HCT116 (cell line): ENCODE measurements around the gene CFAP61. TPM values are rescaled to one million over a fixed set of nuclear protein-coding genes. Genes with fewer than 3 reads are reported as not detected.

Experiments used
- ATAC-seq: fragments of 200-7000 bp; cut with Tn5 transposase; 2 replicates; pipeline ENCODE4 v1.9.1; 2020; ENCODE audit warnings: mild to moderate bottlenecking, moderate library complexity
- BruUV-seq: library from RNA; stranded (reverse); fragments of 400-500 nt; replicated peaks from 2 replicates; lab custom pipeline; 2021; lab: Mats Ljungman, UMichigan
- CTCF ChIA-PET: fragments of 300-600 bp; sonication (Branson Sonifier 250); formaldehyde crosslinking; loops from one replicate; lab custom pipeline; 2021; ENCODE audit warnings: antibody characterized with exemption; lab: Charles Lee
- POLR2A ChIA-PET: fragments of 300-600, 350-600 bp; sonication (Branson Sonifier 250); formaldehyde crosslinking; loops from one replicate; lab custom pipeline; 2021; ENCODE audit warnings: antibody characterized with exemption; lab: Charles Lee
- RAD21 ChIA-PET, 2 experiments: fragments of 300-600 bp; sonication (Branson Sonifier 250); formaldehyde crosslinking; loops; one replicate each; lab custom pipeline; 2023; ENCODE audit warnings: low total read pairs in 2 of 2; ENCODE audit not compliant: uncharacterized antibody in 2 of 2, unreplicated experiment in 2 of 2, low non-redundant PET in 1 of 2; lab: Charles Lee
- DNase-seq: peaks from one replicate; pipeline ENCODE4 v3.0.0-alpha.2; 2010; ENCODE audit warnings: low read depth, low spot score
- H2AFZ ChIP-seq: fragments of 200-600 bp; shearing (Covaris generic), sonication (generic); 2 replicates; pipeline ENCODE4 v1.6.1; 2017; ENCODE audit warnings: low read depth, mixed run types, mixed read lengths, antibody characterized with exemption, low read length; ENCODE audit not compliant: poor library complexity, severe bottlenecking
- H3K27ac ChIP-seq: 2 replicates; pipeline ENCODE4 v1.5.1; 2012; ENCODE audit warnings: low read depth, low read length
- H3K27me3 ChIP-seq: fragments of 200-600 bp; sonication (generic); 2 replicates; pipeline ENCODE4 v1.6.1; 2016; ENCODE audit warnings: mixed run types, low read length, mixed read lengths; ENCODE audit not compliant: insufficient read depth
- H3K36me3 ChIP-seq, 2 experiments: fragments of 200-500 bp in 1 of 2; fragments of 200-600 bp in 1 of 2; sonication (Bioruptor generic) in 1 of 2; sonication (generic) in 1 of 2; 2 replicates each; pipeline versions ENCODE4 v1.5.1 to v1.6.1; 2014 to 2016; ENCODE audit warnings: low read length in 2 of 2, inconsistent platforms in 1 of 2, mixed read lengths in 1 of 2, mixed run types in 1 of 2; ENCODE audit not compliant: insufficient read depth in 2 of 2, control insufficient read depth in 1 of 2
- H3K4me1 ChIP-seq, 2 experiments: fragments of 200-600 bp in 1 of 2; sonication (generic) in 1 of 2; 2 replicates each; pipeline versions ENCODE4 v1.5.1 to v1.6.1; 2012 to 2017; ENCODE audit warnings: low read length in 2 of 2, inconsistent platforms in 1 of 2, mild to moderate bottlenecking in 1 of 2, mixed read lengths in 1 of 2, mixed run types in 1 of 2, moderate library complexity in 1 of 2; ENCODE audit not compliant: insufficient read depth in 2 of 2, control insufficient read depth in 1 of 2
- H3K4me2 ChIP-seq: fragments of 200-600 bp; sonication (generic); 2 replicates; pipeline ENCODE4 v1.6.1; 2017; ENCODE audit warnings: mixed run types, low read length, mixed read lengths
- H3K4me3 ChIP-seq, 2 experiments: fragments of 200-600 bp in 1 of 2; sonication (generic) in 1 of 2; replicated peaks in 1 of 2; 2 replicates each; pipeline ENCODE4 v1.5.1; 2011 to 2016; ENCODE audit warnings: low read length in 2 of 2, control low read depth in 1 of 2, low read depth in 1 of 2, mild to moderate bottlenecking in 1 of 2, mixed read lengths in 1 of 2, mixed run types in 1 of 2
- H3K79me2 ChIP-seq: fragments of 200-600 bp; sonication (generic); 2 replicates; pipeline ENCODE4 v1.6.1; 2017; ENCODE audit warnings: mild to moderate bottlenecking, mixed run types, low read length, moderate library complexity, mixed read lengths; ENCODE audit not compliant: insufficient read depth
- H3K9ac ChIP-seq: fragments of 200-600 bp; sonication (generic); 2 replicates; pipeline ENCODE4 v1.6.1; 2016; ENCODE audit warnings: low read length, mixed read lengths
- H3K9me2 ChIP-seq: fragments of 200-600 bp; sonication (generic), shearing (Covaris generic); 2 replicates; pipeline ENCODE4 v1.6.1; 2017; ENCODE audit warnings: mixed run types, mild to moderate bottlenecking, moderate library complexity; ENCODE audit not compliant: insufficient read depth
- H3K9me3 ChIP-seq, 2 experiments: fragments of 200-500 bp in 1 of 2; fragments of 200-600 bp in 1 of 2; sonication (Bioruptor generic) in 1 of 2; sonication (generic) in 1 of 2; 2 replicates each; pipeline ENCODE4 v1.6.1; 2014 to 2017; ENCODE audit warnings: low read length in 2 of 2, mixed read lengths in 2 of 2, inconsistent platforms in 1 of 2, low read depth in 1 of 2, mild to moderate bottlenecking in 1 of 2, mixed run types in 1 of 2, moderate library complexity in 1 of 2; ENCODE audit not compliant: control insufficient read depth in 1 of 2, insufficient read depth in 1 of 2
- H4K20me1 ChIP-seq: fragments of 200-600 bp; sonication (generic), shearing (Covaris generic); 2 replicates; pipeline ENCODE4 v1.6.1; 2017; ENCODE audit warnings: mixed run types, mild to moderate bottlenecking, moderate library complexity; ENCODE audit not compliant: insufficient read depth
- CEBPB ChIP-seq: IDR thresholded peaks from 2 replicates; pipeline ENCODE4 v1.6.1; 2012; ENCODE audit warnings: low read depth
- CTCF ChIP-seq, 3 experiments: fragments of 200-600 bp in 1 of 3; sonication (generic) in 1 of 3; IDR thresholded peaks in 2 of 3; conservative IDR thresholded peaks in 1 of 3; 2 replicates each; pipeline ENCODE4 v1.5.1; 2012 to 2017; ENCODE audit warnings: low read depth in 2 of 3, low read length in 2 of 3, antibody characterized with exemption in 1 of 3, borderline replicate concordance in 1 of 3, control low read depth in 1 of 3, mild to moderate bottlenecking in 1 of 3, mixed read lengths in 1 of 3, mixed run types in 1 of 3, moderate library complexity in 1 of 3; ENCODE audit not compliant: insufficient read depth in 1 of 3
- EGR1 ChIP-seq: IDR thresholded peaks from 2 replicates; pipeline ENCODE4 v1.6.1; 2012; ENCODE audit warnings: low read depth
- ELF1 ChIP-seq: IDR thresholded peaks from 2 replicates; pipeline ENCODE4 v1.6.1; 2012; ENCODE audit warnings: low read depth, borderline replicate concordance
- EZH2 ChIP-seq: fragments of 200-600 bp; sonication (generic); IDR thresholded peaks from 2 replicates; pipeline ENCODE4 v1.6.1; 2017; ENCODE audit warnings: antibody characterized with exemption, mixed run types
- EZH2phosphoT487 ChIP-seq: fragments of 200-600 bp; IDR thresholded peaks from 2 replicates; pipeline ENCODE4 v1.6.1; 2018; ENCODE audit warnings: antibody characterized with exemption, borderline replicate concordance
- RAD21 ChIP-seq: IDR thresholded peaks from 2 replicates; pipeline ENCODE4 v1.6.1; 2012; ENCODE audit warnings: low read depth, mild to moderate bottlenecking
- SP1 ChIP-seq: IDR thresholded peaks from 2 replicates; pipeline ENCODE4 v1.6.1; 2012; ENCODE audit warnings: low read depth
- TCF7L2 ChIP-seq: IDR thresholded peaks from 2 replicates; pipeline ENCODE4 v1.7.0; 2011; ENCODE audit warnings: borderline replicate concordance, inconsistent platforms; ENCODE audit not compliant: insufficient read depth, insufficient read length; ENCODE audit errors: extremely low read depth
- ZBTB33 ChIP-seq: IDR thresholded peaks from 2 replicates; pipeline ENCODE4 v1.6.1; 2011; ENCODE audit warnings: mild to moderate bottlenecking, low read length, moderate library complexity; ENCODE audit not compliant: insufficient replicate concordance; ENCODE audit errors: extremely low read depth
- ZFX ChIP-seq: fragments of 450-650 bp; IDR thresholded peaks from 2 replicates; pipeline ENCODE4 v1.6.1; 2017
- ZNF274 ChIP-seq: fragments of 200-500 bp; sonication (Bioruptor generic); IDR thresholded peaks from 2 replicates; pipeline ENCODE4 v1.6.1; 2014; ENCODE audit warnings: mild to moderate bottlenecking, low read depth, low read length, inconsistent platforms
- intact Hi-C: fragments of 100-400 bp; cut with micrococcal nuclease; formaldehyde crosslinking; loops from 2 replicates; pipeline ENCODE4 v1.10.0; 2022
- total RNA-seq: library from RNA; stranded (reverse); gene quantifications from one replicate; pipeline ENCODE4 v1.2.1, GENCODE V29; 2021; ENCODE audit not compliant: unreplicated experiment

Gene CFAP61
- total RNA-seq, 1 experiment from 2014 or later = 1.7 TPM

DNA sequence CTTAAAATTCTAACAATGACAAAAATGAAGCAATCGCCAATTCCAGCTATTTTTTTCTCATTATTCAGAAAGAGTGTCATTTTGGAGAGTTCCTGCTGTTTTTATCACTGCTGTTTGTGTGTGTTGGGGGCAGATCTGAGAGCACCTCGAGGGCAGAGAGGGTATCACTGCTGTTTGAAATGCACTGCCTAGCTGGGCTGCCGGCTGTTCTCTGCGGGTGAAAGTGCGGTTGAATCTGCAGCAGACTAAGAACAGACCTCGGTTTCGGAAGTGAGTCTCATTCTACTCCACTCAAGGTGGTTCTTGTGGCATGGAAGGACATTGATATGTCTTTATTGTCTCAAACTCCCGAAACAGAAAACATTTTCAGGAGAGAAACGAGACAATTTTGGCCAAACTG lies 333.9 kb downstream of the CFAP61 start:
- no TSS peak for BruUV-seq
- Histone ChIP-seq H3K4me1 (no peaks in the 10 kb centered on the region), H3K9me3 (no peaks in the 10 kb centered on the region), H3K27me3 (peaks cover 7% of the 10 kb centered on the region), H3K79me2 (no peaks in the 10 kb centered on the region), H3K36me3 (no peaks in the 10 kb centered on the region), H3K4me2 (no peak overlapping the region), H2AFZ (no peak overlapping the region)
- DNase-seq = no peak
- no peak for TF ChIP-seq TCF7L2
- TF ChIP-seq RAD21 = no peak
- TF ChIP-seq EZH2 = no peak
- no peak for TF ChIP-seq ZFX
- TF ChIP-seq ELF1 = no peak
- TF ChIP-seq EGR1 = no peak
- no peak for TF ChIP-seq CEBPB
- TF ChIP-seq EZH2phosphoT487 = no peak
- TF ChIP-seq SP1 = no peak
- no peak for TF ChIP-seq ZNF274
- no peak for TF ChIP-seq ZBTB33
- no peak for TF ChIP-seq CTCF (IDR thresholded peaks at IDR 0.05 in 2 of 3, conservative IDR thresholded peaks at IDR 0.05 in 1 of 3; ENCODE audit: borderline replicate concordance in 1 of 3, insufficient read depth in 1 of 3, low read depth in 2 of 3, low read length in 2 of 3)
- TF ChIP-seq, all 23 proteins: peak for 0
- Histone ChIP-seq H3K27ac (no peak overlapping the region), H4K20me1 (no peaks in the 10 kb centered on the region), H3K9me2 (no peaks in the 10 kb centered on the region), H3K4me3 (no peak overlapping the region), H3K9ac (no peak overlapping the region)
- ATAC-seq = no peak
- CTCF ChIA-PET = no interaction called here
- RAD21 ChIA-PET = no interaction called here
- POLR2A ChIA-PET = no interaction called here
- intact Hi-C loops = no loop called here
